ENCODE measurements around the gene GDAP1L1.
A peak's percentile ranks its signal among the peaks of the same experiment; 100 is the strongest.
"Not testable (repeated sequence)": the region's sequence is repeated elsewhere in the genome, so short reads cannot be mapped to it uniquely, and the experiment has no call there.

The GDAP1L1 gene

DNA sequence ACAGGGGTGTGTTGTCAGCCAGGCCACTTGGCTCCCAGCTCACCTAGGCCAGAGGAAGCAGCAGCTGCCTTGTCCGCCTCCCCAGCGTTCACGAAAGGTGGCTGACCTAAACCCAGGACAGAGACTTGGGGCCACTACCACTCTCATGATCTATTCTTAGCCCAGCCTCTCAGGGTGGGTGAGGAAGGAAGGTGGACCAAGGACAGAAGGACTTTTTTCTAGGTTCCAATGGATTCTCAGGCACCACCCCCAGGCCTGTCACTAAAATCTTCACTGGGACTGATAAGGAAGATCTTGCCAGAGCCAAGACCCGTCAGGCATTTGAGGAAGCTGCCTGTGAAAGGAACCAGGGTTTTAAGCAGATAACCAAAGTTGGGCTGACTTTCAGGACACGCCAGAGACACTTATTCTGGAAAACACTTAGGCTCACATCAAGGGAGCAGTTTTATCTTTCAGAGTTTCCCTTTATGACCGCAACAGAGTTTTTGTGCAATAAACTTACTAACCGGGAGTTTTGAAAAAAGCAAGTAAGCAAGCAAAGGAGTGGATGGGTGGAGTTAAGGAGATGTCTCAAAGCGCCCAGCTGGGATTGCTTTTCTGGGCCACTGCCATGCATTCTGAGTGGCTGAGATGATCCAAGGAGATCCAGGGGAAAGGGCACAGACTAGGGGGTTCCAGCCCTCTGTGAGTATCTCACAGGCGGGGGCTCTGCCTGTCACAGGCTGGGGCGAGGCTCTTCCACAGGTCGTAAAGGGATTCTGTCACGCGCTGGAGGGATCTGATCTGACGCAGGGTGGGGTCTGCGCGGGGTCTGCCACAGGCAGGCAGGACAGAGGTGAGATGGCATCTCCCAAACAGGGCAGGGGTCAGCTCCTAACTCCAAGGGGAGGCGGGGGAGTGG is 62.9 kb downstream of the GDAP1L1 start:
- peak; percentile 4 for DNase-seq

DNA sequence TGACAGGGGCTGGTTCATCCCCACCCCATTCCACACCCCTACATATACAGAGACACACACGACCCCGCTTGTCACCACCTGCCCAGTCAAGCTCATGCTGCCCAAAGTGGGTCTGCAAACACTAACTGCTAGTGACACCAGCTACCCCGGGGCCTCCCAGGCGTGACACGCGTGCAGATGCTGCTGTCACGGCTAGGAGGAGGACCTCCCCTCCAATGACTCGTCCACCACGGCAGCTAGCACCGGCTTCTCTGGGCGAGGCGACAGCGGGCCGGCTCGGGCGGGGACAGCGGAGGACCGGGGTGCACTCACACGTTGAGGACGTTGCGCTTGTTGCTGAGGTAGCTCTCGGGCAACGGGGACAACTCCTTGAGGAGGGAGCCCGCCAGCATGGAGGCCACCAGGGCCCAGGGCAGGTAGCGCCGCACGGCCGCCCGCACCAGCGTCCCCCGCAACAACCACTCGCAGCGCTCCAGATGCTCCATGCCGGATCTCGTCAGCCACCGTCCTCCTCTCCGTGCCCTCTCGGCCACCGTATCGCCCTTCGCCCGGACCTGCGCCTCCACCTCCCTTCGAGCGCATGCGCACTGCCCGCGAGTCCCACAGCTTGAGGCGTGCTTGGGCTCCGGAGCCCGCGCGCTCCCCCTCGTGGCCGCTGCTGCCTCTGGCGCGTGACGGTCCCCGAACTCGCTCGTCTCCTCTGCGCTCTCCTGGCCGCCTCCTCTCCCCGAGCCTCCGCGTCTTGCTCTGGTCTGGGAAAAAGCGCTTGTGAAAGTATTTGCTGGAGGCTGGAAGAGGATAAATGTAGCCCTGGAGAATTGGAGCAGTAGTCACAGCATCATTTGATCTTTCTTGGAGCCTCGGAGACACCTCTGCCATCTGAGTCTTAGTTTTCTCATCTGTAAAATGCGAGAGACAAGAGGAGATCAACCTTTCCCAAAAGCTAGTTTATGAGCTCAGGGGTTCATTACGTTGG is 63.8 kb downstream of the GDAP1L1 start, which contains the start of gene FITM2:
Gene FITM2, minus strand, starts transcription at position 539 of the 976 bp plus-strand sequence. Its CDS starts 54 bp downstream, at position 485.
- DNase-seq = peak; percentile 91

DNA sequence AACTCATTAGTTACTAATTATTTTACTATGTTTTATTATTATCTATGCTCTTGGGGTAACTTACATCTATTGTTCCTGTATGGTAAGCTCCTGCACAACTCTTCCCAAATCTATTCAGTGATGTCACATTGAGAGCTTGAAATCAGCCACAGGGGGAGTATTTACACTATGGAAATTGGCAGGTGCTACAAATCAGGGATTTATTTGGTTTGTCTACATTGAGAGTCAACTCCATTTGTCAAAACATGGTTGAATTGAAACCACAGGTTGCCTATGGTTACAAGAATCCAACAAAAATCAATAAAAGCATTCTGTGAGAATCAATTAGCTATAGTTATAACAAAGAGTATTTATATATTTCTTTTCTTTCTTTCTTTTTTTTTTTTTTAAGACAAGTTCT is 67.8 kb downstream of the GDAP1L1 start:
- no peak for DNase-seq

DNA sequence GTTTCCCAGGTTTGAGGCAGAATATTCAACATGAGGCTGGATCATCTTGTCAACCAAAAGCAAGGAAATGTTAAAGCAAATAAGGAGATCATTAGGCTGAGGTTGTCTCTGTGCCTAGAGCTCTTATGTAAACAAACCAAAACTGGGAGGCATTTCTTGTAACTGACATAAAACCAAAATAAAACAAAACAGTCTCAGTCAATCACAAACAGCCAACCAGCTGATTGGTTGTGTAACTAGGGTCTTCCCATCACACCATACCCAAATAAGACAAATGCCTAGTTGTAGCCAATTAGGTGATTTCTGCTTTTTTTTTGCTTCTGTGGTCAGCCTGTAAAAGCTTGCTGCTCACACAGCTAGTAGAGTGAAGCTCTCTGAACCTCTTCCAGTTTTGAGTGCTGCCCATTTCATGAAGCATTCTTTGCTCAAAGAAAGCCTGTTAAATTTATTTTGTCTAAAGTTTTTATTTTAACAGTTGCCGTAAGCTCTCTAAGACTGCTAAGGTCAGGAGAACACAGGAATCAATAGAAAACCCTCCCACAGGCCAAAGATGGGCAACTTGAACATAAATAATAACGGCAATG is 72.8 kb downstream of the GDAP1L1 start:
- no peak for DNase-seq

DNA sequence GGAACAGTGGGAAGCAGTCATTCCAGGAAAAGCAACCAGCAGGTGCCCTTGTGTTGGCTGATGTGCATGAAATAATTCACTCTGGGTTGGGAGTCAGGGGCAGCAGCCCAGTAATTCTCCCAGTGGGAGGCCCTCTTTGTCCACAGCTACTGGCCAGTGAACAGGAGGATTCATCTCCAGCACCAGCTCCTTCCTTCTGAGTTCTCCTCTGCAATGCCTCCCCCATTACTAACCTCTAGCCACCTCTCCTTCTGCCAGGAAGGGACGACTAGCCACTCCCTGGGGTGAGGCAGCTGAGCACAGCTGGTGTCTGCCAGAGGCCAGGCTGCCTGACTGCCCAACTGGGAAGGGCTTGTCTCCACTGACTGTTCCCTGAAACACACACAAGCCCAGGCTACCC is 77.2 kb downstream of the GDAP1L1 start:
- no peak for DNase-seq

DNA sequence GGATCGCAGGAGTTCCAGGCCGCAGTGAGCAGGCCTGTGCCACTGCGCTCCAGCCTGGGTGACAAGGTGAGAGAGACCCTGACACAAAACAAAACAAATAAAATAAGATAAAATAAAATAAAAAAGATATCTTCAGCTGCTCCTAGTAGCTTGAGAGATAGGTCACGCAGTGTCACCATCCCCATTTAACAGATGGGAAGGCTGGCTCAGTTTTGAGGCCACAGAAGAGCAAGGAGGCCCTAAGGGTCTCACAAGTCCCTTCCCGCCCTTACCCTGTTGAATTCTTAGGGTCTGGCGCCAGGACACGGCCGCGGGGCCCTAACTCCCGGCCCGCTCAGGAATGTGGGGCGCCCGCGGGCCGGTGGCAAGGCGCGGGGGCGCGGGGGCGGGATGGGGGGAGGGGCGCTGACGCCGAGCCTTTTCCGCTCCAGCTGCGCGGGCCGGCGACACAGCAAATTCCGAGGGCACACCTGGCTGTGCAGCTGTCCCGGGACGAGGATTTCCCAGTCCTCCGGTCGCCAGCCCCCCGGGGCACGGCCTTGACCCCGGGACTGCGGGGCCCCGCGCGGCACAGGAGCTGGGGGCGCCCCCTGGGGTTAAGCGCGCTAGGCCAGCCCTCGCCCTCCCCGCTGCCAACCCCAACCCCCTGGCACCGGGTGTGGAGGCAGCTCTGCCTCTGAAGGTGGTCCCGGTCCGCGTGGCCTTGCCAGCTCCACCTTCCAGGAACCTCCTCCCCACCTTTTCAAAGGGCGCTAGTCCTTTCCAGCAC is 79.5 kb downstream of the GDAP1L1 start:
- DNase-seq = no peak

DNA sequence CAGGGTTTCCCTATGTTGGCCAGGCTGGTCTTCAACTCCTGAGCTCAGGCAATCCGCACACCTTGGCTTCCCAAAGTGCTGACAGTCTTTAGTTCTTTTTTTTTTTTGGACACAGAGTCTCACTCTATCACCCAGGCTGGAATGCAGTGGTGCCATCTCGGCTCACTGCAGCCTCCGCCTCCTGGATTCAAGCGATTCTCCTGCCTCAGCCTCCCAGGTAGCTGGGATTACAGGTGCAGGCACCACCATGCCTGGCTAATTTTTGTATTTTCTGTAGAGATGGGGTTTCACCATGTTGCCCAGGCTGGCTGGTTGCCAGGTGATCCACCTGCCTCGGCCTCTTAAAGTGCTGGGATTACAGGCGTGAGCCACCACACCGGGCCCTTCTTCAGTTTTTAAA is 80.6 kb downstream of the GDAP1L1 start:
- not testable (repeated sequence) for DNase-seq

DNA sequence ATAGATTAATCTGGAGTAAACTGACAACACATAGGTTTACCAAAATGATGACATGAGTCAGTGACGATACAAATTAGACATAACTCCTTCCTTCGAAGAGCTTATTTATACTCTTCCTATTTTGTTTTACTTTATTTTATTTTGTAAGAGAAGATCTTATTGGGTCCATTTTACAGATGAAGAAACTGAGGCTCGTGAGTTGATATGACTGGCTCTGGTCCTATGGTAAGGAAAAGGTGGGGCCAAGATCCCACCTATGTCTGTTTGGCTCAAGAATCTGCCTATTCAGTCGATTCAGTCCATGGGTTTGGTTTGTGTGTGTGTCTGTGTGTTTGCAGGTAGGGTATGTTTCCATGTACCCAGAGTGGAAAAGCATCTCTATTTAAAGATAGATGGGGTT is 81.3 kb downstream of the GDAP1L1 start:
- no peak for DNase-seq

Measured in amniotic stem cell (primary cell).